GM20431 (cell line): Measurements from ENCODE around the gene DOCK4.

Experiments used
- in situ Hi-C: fragments of 300-500 bp; cut with MseI, MboI; formaldehyde crosslinking; loops from one replicate; pipeline ENCODE4 v1.15.0; 2020; ENCODE audit warnings: low sequenced_read_pairs; ENCODE audit not compliant: unreplicated experiment

DOCK4 gene

GRCh38 chr7:112118581-112119566 is 87.3 kb downstream of the DOCK4 start:
- in situ Hi-C loops = no loop called here

GRCh38 chr7:112116894-112117293 is 89.3 kb downstream of the DOCK4 start:
- in situ Hi-C loops = no loop called here

DNA sequence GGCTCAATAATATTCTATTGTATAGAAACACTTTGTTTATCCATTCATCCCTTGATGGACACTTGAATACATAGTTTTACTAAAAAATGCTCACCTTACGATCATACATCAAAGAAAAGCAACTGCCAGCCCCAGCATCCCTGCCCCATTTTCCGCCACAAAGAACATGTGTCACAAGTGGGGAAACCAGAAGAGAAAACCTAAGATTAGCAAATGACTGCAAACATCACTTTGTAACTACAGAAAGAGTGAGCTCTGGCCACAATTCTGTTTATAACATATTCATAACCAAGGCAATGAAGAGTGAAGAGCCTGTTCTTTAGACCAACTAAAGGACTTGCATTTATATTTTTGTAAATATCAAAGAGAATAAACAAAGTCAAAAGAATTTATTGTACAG is 89.8 kb downstream of the DOCK4 start:
- in situ Hi-C loops = no loop called here

GRCh38 chr7:112115880-112116279 is 90.3 kb downstream of the DOCK4 start:
- in situ Hi-C loops = no loop called here

- in situ Hi-C loops = no loop called here
These were observed 92.2 kb downstream of the DOCK4 start for GRCh38 chr7:112113913-112114575.

- in situ Hi-C loops = no loop called here
These were observed 93.4 kb downstream of the DOCK4 start for GRCh38 chr7:112112822-112113255.

DNA sequence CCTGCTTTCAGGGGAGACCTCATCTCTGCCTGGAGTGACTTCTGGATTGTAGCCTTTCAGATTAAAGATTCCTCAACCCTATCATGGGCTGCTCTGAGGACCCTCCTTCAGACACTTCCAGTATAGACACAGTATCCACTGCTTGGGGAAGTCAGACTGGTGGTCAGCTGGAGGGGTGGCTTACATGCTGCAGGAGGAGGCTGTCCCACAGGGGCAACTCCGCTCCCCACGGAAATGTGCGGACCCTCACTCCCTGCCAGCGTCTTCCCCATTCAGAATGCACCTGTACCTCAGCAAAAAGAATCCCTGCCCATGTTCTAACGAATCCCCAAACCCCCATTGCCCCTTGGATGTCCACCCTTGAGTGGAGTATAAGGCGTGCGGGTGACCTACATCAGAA is 95.5 kb downstream of the DOCK4 start:
- in situ Hi-C loops = no loop called here

DNA sequence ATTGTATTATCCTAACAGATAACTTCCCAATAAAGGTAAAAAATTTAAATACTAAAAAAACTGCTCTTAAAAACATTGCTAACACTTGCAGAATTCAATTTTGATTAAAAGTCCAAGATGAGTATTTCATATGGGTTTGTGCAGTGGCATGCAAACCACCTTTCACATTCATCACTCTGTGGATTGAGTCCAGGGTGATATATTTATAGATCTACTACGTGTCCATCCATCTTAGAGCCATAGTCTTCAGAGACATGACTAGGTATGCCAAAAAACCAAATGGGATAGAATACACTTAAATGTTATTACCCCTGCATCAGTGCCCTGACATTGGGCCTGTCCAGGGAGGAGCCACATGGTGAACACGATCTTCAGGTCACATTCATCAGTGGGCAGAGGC is 96.0 kb downstream of the DOCK4 start:
- in situ Hi-C loops = no loop called here

- in situ Hi-C loops = no loop called here
These were observed 97.2 kb downstream of the DOCK4 start for GRCh38 chr7:112108981-112109380.

DNA sequence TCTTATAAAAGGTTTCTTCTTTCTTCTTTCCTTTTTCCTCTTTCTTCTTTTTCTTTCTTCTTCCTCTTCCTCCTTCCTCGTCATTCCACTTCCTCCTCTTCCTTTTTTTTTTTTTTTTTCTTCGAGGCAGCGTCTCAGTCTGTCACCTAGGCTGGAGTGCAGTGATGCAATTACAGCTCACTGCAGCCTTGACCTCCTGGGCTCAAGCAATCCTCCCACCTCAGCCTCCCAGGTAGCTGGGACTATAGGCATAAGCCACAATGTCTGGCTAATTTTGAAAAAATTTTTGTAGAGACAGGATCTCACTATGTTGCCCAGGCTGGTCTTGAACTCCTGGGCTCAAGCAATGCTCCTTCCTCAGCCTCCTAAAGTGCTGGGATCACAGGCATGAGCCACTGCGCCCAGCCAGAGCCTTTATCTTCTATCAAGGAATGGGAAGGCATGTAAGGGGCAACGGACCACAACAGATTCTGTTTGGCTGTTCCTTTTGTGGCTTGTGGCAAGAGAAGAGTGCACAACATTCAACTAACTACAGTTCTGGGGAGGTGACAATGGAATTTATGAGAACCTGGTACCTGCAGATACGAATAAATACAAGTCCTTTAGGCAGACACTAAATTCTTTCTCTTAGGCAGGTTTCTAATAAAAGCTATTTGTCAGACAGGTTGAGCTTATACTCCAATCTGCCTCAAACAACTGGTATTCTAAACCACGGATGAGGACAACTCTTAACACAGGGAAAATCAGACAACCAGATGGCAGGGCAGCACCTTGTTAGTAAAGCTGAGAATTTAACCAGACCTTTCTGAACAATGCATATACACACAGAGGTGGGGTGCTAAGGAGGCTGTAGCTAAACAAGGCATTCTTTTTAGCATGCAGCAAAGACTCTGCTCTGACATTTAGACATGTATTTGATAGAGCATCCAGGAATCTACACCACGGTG is 100.3 kb downstream of the DOCK4 start:
- in situ Hi-C loops = no loop called here

DNA sequence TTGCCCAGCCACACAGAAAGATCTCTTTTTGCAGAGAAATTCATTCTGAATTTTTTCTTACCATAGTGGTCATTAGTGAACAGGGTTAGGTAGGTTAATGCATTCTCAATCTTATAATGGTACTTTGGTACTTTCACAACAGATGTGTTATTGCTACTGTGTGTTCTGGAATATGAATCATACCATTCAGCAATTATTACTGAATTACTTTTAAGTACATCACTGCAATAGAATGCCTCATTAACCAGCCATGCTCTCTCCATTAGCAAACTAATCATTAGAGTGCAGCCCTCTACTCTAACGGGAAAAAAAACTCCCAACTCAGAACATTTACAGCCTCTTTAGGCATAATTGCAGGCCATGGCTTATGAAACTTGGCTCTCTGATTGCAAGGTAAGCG is 102.1 kb downstream of the DOCK4 start:
- in situ Hi-C loops = no loop called here

DNA sequence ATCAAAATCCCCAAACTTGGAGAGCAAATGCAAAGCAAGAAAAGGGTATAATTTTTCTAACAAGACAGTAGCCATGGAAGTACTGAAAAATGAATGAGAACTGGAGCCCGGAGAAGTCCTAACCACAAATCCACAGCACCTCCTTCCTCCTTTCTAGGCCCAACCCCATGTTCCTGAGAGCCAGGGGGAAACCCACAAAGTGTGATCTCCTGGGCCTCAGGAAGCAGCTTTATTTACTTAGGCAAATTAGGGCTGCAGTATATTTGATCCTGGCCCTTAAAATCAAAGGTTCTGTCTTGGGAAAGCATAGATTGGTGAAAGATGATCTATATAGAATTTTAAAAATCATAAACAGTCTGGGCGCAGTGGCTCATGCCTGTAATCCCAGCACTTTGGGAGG is 103.0 kb downstream of the DOCK4 start:
- in situ Hi-C loops = no loop called here

- in situ Hi-C loops = no loop called here
These were observed 104.9 kb downstream of the DOCK4 start for GRCh38 chr7:112101201-112101846.

- in situ Hi-C loops = no loop called here
These were observed 108.7 kb downstream of the DOCK4 start for GRCh38 chr7:112097524-112097923.

DNA sequence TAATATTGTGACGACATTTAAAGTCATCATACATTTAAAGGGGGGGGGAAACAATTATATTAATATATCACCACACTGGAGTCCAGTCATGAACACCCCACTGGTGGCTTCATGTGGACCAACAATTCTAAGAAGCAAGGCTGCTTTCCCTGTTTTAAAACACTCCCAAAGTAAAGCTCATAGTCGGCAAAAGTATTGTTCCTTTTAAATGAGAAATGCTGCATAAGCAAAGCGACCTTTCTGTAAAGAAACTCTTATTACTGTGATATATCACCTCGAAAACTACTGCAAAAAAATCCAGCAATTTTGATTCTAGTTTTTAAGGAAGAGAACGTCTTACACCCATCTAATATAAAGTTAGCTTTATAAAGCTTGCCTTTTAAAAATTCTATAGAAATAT is 112.8 kb downstream of the DOCK4 start:
- in situ Hi-C loops = no loop called here

- in situ Hi-C loops = no loop called here
These were observed 113.3 kb downstream of the DOCK4 start for GRCh38 chr7:112092709-112093395.

DNA sequence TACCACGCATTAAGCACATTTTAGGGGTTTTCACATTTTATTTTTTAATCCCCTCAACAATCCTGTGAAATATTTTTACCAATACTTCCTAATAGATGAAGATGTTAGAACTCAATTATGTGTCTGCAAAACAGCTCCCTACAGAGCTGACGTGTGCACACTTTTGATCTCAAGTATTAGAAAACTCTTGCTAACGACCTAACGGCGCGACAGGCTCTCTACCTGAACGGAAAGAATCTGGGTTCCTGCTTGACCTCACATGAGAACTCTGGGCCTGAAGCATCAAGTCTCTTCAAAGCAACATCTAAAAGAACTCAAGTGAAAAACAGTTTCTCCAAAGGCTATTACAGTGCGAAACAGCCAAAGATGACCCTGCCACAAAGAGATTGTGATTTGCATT is 113.9 kb downstream of the DOCK4 start:
- in situ Hi-C loops = no loop called here

DNA sequence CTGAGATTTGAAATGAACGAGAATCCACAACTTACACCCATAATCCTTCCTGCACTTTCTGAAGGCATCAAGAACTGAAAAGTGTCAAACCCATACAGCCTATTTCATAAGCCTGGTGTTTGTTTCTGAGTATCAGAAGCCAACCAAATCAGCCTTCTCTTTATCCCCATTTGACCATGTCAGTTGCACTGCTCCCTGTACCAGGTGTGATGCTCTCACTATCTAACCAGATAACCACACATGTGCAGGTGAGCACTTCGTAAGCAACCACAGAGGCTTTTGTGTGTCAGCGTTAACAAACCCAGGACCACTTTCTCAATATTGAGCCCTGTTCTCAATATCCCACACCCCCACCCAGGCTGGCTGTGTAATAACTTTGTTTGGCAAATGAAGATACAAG is 114.4 kb downstream of the DOCK4 start:
- in situ Hi-C loops = no loop called here

DNA sequence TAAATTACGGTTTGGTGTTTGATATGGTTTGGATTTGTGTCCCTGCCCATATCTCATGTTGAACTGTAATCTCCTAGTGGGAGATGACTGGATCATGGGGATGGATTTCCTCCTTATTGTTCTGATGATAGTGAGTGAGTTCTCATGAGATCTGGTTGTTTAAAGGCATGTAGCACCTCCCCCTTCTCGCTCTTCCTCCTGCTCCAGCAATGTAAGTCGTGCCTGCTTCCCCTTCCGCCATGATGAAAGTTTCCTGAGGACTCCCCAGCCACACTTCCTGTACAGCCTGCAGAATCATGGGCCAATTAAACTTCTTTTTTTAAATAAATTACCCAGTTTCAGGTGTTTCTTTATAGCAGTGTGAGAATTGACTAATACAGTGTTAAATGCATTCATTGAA is 116.6 kb downstream of the DOCK4 start:
- in situ Hi-C loops = no loop called here
